HepG2 (cell line): ENCODE data around the gene NEDD8. TPM values are rescaled to one million over a fixed set of nuclear protein-coding genes. Genes with fewer than 3 reads are reported as not detected.

ENCODE experiments used
- ATAC-seq: fragments of 200-7000 bp; cut with Tn5 transposase; 3 replicates; pipeline ENCODE4 v1.9.1; 2020; ENCODE audit warnings: mild to moderate bottlenecking, moderate library complexity
- BruUV-seq: library from RNA; stranded (reverse); fragments of 400-500 nt; replicated peaks from 2 replicates; lab custom pipeline; 2021; lab: Mats Ljungman, UMichigan
- CTCF ChIA-PET: fragments of 300-600 bp; formaldehyde crosslinking; extraction: SDS; loops from one replicate; lab custom pipeline; 2021; ENCODE audit warnings: low total read pairs, inconsistent platforms, low intra/inter-chr PET ratio; lab: Yijun Ruan, JAX
- POLR2A ChIA-PET: fragments of 350-600 bp; sonication (Branson Sonifier 250); formaldehyde crosslinking; loops from one replicate; lab custom pipeline; 2020; ENCODE audit warnings: antibody characterized with exemption, inconsistent platforms; lab: Yijun Ruan, JAX
- DNase-seq: peaks from one replicate; pipeline ENCODE4 v3.0.0-alpha.2; 2015; ENCODE audit warnings: low spot score
- FAIRE-seq: peaks from 3 replicates; lab custom pipeline; 2011; peaks lifted over from hg19 to GRCh38; lab: Jason Lieb, UNC
- H2AFZ ChIP-seq: one replicate; pipeline ENCODE4 v1.6.1; 2011; ENCODE audit warnings: low read length, inconsistent platforms
- H3K27ac ChIP-seq: fragments of 300-600 bp; 3 replicates; pipeline ENCODE4 v1.8.0; 2011; ENCODE audit warnings: mixed run types, mild to moderate bottlenecking, mixed read lengths, low read length, inconsistent platforms; ENCODE audit not compliant: insufficient read depth; ENCODE audit errors: extremely low read length
- H3K27me3 ChIP-seq, 2 experiments: fragments of 200-600 bp in 1 of 2; 2 replicates in 1 of 2; 3 replicates in 1 of 2; pipeline versions ENCODE4 v1.6.0 to v1.8.0; 2011; ENCODE audit warnings: low read length in 2 of 2, mild to moderate bottlenecking in 2 of 2, moderate library complexity in 2 of 2, inconsistent platforms in 1 of 2; ENCODE audit not compliant: insufficient read depth in 2 of 2, control insufficient read depth in 1 of 2
- H3K36me3 ChIP-seq, 2 experiments: fragments of 200-600 bp in 1 of 2; replicated peaks in 1 of 2; 2 replicates in 1 of 2; 3 replicates in 1 of 2; pipeline versions ENCODE4 v1.5.1 to v1.8.0; 2011; ENCODE audit warnings: low read length in 2 of 2, inconsistent platforms in 1 of 2; ENCODE audit not compliant: insufficient read depth in 2 of 2, control insufficient read depth in 1 of 2
- H3K4me1 ChIP-seq: 2 replicates; pipeline ENCODE4 v1.5.1; 2012; ENCODE audit warnings: low read length, inconsistent platforms; ENCODE audit not compliant: insufficient read depth
- H3K4me2 ChIP-seq: 2 replicates; pipeline ENCODE4 v1.6.0; 2011; ENCODE audit warnings: low read depth, low read length, inconsistent platforms
- H3K4me3 ChIP-seq, 3 experiments: fragments of 200-600 bp in 1 of 3; sonication (generic), shearing (Covaris generic) in 1 of 3; replicated peaks in 1 of 3; 2 replicates each; pipeline ENCODE4 v1.5.1; 2011 to 2016; ENCODE audit warnings: low read length in 3 of 3, inconsistent platforms in 2 of 3, low read depth in 2 of 3, mild to moderate bottlenecking in 2 of 3, control low read depth in 1 of 3, mixed read lengths in 1 of 3; ENCODE audit not compliant: insufficient read depth in 1 of 3
- H3K79me2 ChIP-seq: one replicate; pipeline ENCODE4 v1.6.1; 2011; ENCODE audit warnings: low read length, inconsistent platforms; ENCODE audit not compliant: insufficient read depth
- H3K9ac ChIP-seq: 2 replicates; pipeline ENCODE4 v1.6.0; 2011; ENCODE audit warnings: mild to moderate bottlenecking, low read depth, low read length, inconsistent platforms; ENCODE audit not compliant: insufficient read depth
- H3K9me3 ChIP-seq: 2 replicates; pipeline ENCODE4 v1.5.1; 2012; ENCODE audit warnings: mild to moderate bottlenecking, low read length
- H4K20me1 ChIP-seq: 2 replicates; pipeline ENCODE4 v1.6.0; 2011; ENCODE audit warnings: inconsistent platforms, mild to moderate bottlenecking, low read length, moderate library complexity; ENCODE audit not compliant: insufficient read depth
- ATF1 ChIP-seq: IDR thresholded peaks from 2 replicates; pipeline ENCODE4 v1.6.1; 2016; ENCODE audit warnings: mild to moderate bottlenecking, control low read depth
- CREBL2 ChIP-seq: sonication (generic); formaldehyde crosslinking; IDR thresholded peaks from 2 replicates; pipeline ENCODE4 v1.8.1; 2023; ENCODE audit warnings: missing genetic modification reagents, mild to moderate bottlenecking, borderline replicate concordance
- ELF1 ChIP-seq: sonication (generic); formaldehyde crosslinking; IDR thresholded peaks from 2 replicates; pipeline ENCODE4 v1.4.0; 2020; ENCODE audit warnings: missing genetic modification reagents
- MYC ChIP-seq: sonication (generic); formaldehyde crosslinking; IDR thresholded peaks from 2 replicates; pipeline ENCODE4 v1.9.0; 2021; ENCODE audit warnings: missing genetic modification reagents, borderline replicate concordance
- NFATC3 ChIP-seq: sonication (generic); formaldehyde crosslinking; IDR thresholded peaks from 2 replicates; pipeline ENCODE4 v1.5.1; 2020; ENCODE audit warnings: mild to moderate bottlenecking, missing genetic modification reagents
- NPAS2 ChIP-seq: sonication (generic); formaldehyde crosslinking; IDR thresholded peaks from 2 replicates; pipeline ENCODE4 v1.8.0; 2022; ENCODE audit warnings: mild to moderate bottlenecking, missing genetic modification reagents, borderline replicate concordance
- PHF8 ChIP-seq: sonication (generic); formaldehyde crosslinking; IDR thresholded peaks from 2 replicates; pipeline ENCODE4 v1.5.0; 2020; ENCODE audit warnings: missing genetic modification reagents
- SIX4 ChIP-seq: sonication (generic); formaldehyde crosslinking; IDR thresholded peaks from 2 replicates; pipeline ENCODE4 v1.4.0; 2020; ENCODE audit warnings: missing genetic modification reagents
- SKIL ChIP-seq: sonication (generic); formaldehyde crosslinking; IDR thresholded peaks from 2 replicates; pipeline ENCODE4 v1.8.0; 2022; ENCODE audit warnings: missing genetic modification reagents, mild to moderate bottlenecking, moderate library complexity, borderline replicate concordance
- XRCC5 ChIP-seq: fragments of 200-400 bp; formaldehyde crosslinking; optimal IDR thresholded peaks from 2 replicates; pipeline ENCODE3; 2017; ENCODE audit warnings: mild to moderate bottlenecking, low read length
- ZBTB20 ChIP-seq: sonication (generic); formaldehyde crosslinking; IDR thresholded peaks from 2 replicates; pipeline ENCODE4 v1.8.1; 2023; ENCODE audit warnings: missing genetic modification reagents, low read depth, mild to moderate bottlenecking, borderline replicate concordance
- ZC3H13 ChIP-seq: sonication (generic); formaldehyde crosslinking; IDR thresholded peaks from 2 replicates; pipeline ENCODE4 v1.8.1; 2023; ENCODE audit warnings: mild to moderate bottlenecking, missing genetic modification reagents, moderate library complexity
- ZMYM4 ChIP-seq: sonication (generic); formaldehyde crosslinking; IDR thresholded peaks from 2 replicates; pipeline ENCODE4 v1.8.1; 2023; ENCODE audit warnings: mild to moderate bottlenecking, missing genetic modification reagents
- ZNF205 ChIP-seq: IDR thresholded peaks from 2 replicates; pipeline ENCODE4 v1.6.1; 2018; ENCODE audit warnings: missing biosample characterization, missing genetic modification reagents
- ZNF451 ChIP-seq: sonication (generic); formaldehyde crosslinking; IDR thresholded peaks from 2 replicates; pipeline ENCODE4 v1.5.0; 2020; ENCODE audit warnings: mild to moderate bottlenecking, missing genetic modification reagents
- ZNF569 ChIP-seq: sonication (generic); formaldehyde crosslinking; IDR thresholded peaks from 2 replicates; pipeline ENCODE4 v1.5.0; 2020; ENCODE audit warnings: mild to moderate bottlenecking, missing genetic modification reagents, moderate library complexity, borderline replicate concordance
- ZNF598 ChIP-seq: sonication (generic); formaldehyde crosslinking; IDR thresholded peaks from 2 replicates; pipeline ENCODE4 v1.5.1; 2020; ENCODE audit warnings: mild to moderate bottlenecking, missing genetic modification reagents, borderline replicate concordance
- ZNF782 ChIP-seq: sonication (generic); formaldehyde crosslinking; IDR thresholded peaks from 2 replicates; pipeline ENCODE4 v1.4.0; 2020; ENCODE audit warnings: missing genetic modification reagents, mild to moderate bottlenecking, borderline replicate concordance
- ZNF883 ChIP-seq: sonication (generic); formaldehyde crosslinking; IDR thresholded peaks from 2 replicates; pipeline ENCODE4 v1.5.1; 2020; ENCODE audit warnings: mild to moderate bottlenecking, missing genetic modification reagents; ENCODE audit errors: not compliant biosample characterization
- ZXDC ChIP-seq: sonication (generic); formaldehyde crosslinking; IDR thresholded peaks from 2 replicates; pipeline ENCODE4 v1.5.0; 2020; ENCODE audit warnings: mild to moderate bottlenecking, missing genetic modification reagents
- WGBS: methylation state at CpG from one replicate; pipeline ENCODE4 v1.1.6; 2017; ENCODE audit warnings: low lambda C conversion rate; 5-methylcytosine and 5-hydroxymethylcytosine counted together
- in situ Hi-C: cut with HindIII; loops from 2 replicates; pipeline ENCODE4 v1.10.0; 2017; ENCODE audit warnings: low pct_unique_long_range_greater_than_20kb; ENCODE audit not compliant: extremely low pct_ligation_motif_present
- intact Hi-C: fragments of 100-400 bp; cut with micrococcal nuclease; formaldehyde crosslinking; loops from one replicate; pipeline ENCODE4 v1.10.0; 2022; ENCODE audit not compliant: unreplicated experiment
- polyA plus RNA-seq, 8 experiments: library from polyadenylated mRNA; depleted of rRNA in 3 of 8; stranded (reverse) in 7 of 8; unstranded in 1 of 8; fragments of >200 nt; fragmentation: Illumina TruSeq in 4 of 8; extraction: Trizol in 4 of 8; gene quantifications; 2 replicates each; pipeline versions ENCODE4 v1.2.1 to v1.2.3, GENCODE V29; 2011 to 2016; ENCODE audit warnings: low read depth in 4 of 8, missing spikeins in 1 of 8, mixed read lengths in 1 of 8; ENCODE audit not compliant: insufficient read depth in 1 of 8
- total RNA-seq, 5 experiments: library from RNA; depleted of rRNA; stranded (reverse); fragments of >200 nt; fragmentation: Illumina TruSeq; extraction: Trizol; gene quantifications; 2 replicates each; pipeline ENCODE4 v1.2.3, GENCODE V29; 2016; ENCODE audit warnings: low read depth in 1 of 5

NEDD8 gene
- total and polyA plus RNA-seq, 2 of the 13 experiments (the other 11 are each of a cell fraction or from before 2014, with no cell fraction given): 535 to 713 TPM

GRCh38 chr14:24185026-24185425 is 47.1 kb downstream of the NEDD8 start:
- peaks cover 73 to 77% of the 10 kb centered on the region in 2 experiments for H3K36me3 ChIP-seq
- CTCF ChIA-PET: no interaction called here
- TF ChIP-seq ZNF598 (CRISPR knock-in tag) (0 out of 2 replicates have a peak, but pooled peaks have one; percentile 61), ATF1 (CRISPR knock-in tag) (no peak), ZXDC (no peak), NFATC3 (CRISPR knock-in tag) (no peak), NPAS2 (CRISPR knock-in tag) (0 out of 2 replicates have a peak, but pooled peaks have one; percentile 19), ZNF569 (CRISPR knock-in tag) (no peak), SKIL (CRISPR knock-in tag) (no peak), ZNF883 (CRISPR knock-in tag) (peak; percentile 60), MYC (CRISPR knock-in tag) (peak; percentile 27; the same call in 1 of the 2 replicates), ELF1 (CRISPR knock-in tag) (no peak), ZNF782 (CRISPR knock-in tag) (no peak), ZMYM4 (CRISPR knock-in tag) (no peak), PHF8 (no peak), ZC3H13 (CRISPR knock-in tag) (no peak), XRCC5 (no peak), ZNF205 (no peak), SIX4 (CRISPR knock-in tag) (no peak), ZNF451 (CRISPR knock-in tag) (no peak), ZBTB20 (CRISPR knock-in tag) (no peak), CREBL2 (CRISPR knock-in tag) (peak; percentile 49; the same call in 1 of the 2 replicates)

More at GRCh38 chr14:24185026-24185425, 47.1 kb downstream of the NEDD8 start:
- H3K9me3 ChIP-seq: no peaks in the 10 kb centered on the region
- no peak for DNase-seq
- intact Hi-C loops (no loop called here), in situ Hi-C loops (no loop called here)
- peaks cover 24% of the 10 kb centered on the region for H3K4me1 ChIP-seq
- H3K4me3 ChIP-seq: no peak overlapping the region
- WGBS: 97% methylated on average over 7 of the region's 7 CpGs
- no peak overlapping the region for H3K9ac ChIP-seq
- no peak for FAIRE-seq
- H2AFZ ChIP-seq: no peak overlapping the region
- H4K20me1 ChIP-seq: no peaks in the 10 kb centered on the region
- no peaks in the 10 kb centered on the region for H3K27me3 ChIP-seq
- H3K27ac ChIP-seq: no peak overlapping the region
- POLR2A ChIA-PET: interaction anchor here (0.9 to 8.1 kb wide), 7 partner anchors 10 to 44 kb away, joined by 3 to 53 read pairs (median 4); partner anchors contain the start of genes CHMP4A, EMC9, IRF9 and TM9SF1
- H3K4me2 ChIP-seq: no peak overlapping the region
- no peak for ATAC-seq
- peaks cover 15% of the 10 kb centered on the region for H3K79me2 ChIP-seq
- no TSS peak for BruUV-seq
